H1 (cell line): ENCODE measurements around the gene LAIR2. TPM values are rescaled to one million over a fixed set of nuclear protein-coding genes. Genes with fewer than 3 reads are reported as not detected.
"Not testable (repeated sequence)": the region's sequence is repeated elsewhere in the genome, so short reads cannot be mapped to it uniquely, and the experiment has no call there.

Experiments
- CTCF ChIA-PET: fragments of 300-600 bp; sonication (Branson Sonifier 250); formaldehyde crosslinking; loops from one replicate; lab custom pipeline; 2021; ENCODE audit not compliant: partially characterized antibody; lab: Charles Lee
- POLR2A ChIA-PET: fragments of 300-600 bp; sonication (Branson Sonifier 250); formaldehyde crosslinking; loops from one replicate; lab custom pipeline; 2021; ENCODE audit warnings: inconsistent platforms; ENCODE audit not compliant: partially characterized antibody; lab: Charles Lee
- DNase-seq, 2 experiments: peaks; one replicate each; pipeline versions ENCODE4 v3.0.0 to v3.0.0-alpha.2; 2010 to 2022; ENCODE audit warnings: low spot score in 2 of 2, low read depth in 1 of 2, mixed read lengths in 1 of 2
- FAIRE-seq: peaks from 2 replicates; lab custom pipeline; 2011; peaks lifted over from hg19 to GRCh38; lab: Jason Lieb, UNC
- H2AFZ ChIP-seq: 2 replicates; pipeline ENCODE4 v1.8.1; 2012; ENCODE audit warnings: low read length, inconsistent platforms
- H2AK5ac ChIP-seq: 2 replicates; pipeline ENCODE4 v1.6.1; 2013; ENCODE audit warnings: low read depth, low read length
- H2BK120ac ChIP-seq: replicated peaks from 2 replicates; pipeline ENCODE3; 2013; ENCODE audit warnings: low read depth, low read length, inconsistent platforms
- H2BK12ac ChIP-seq: 2 replicates; pipeline ENCODE4 v1.6.1; 2013; ENCODE audit warnings: low read depth, low read length
- H2BK15ac ChIP-seq: 2 replicates; pipeline ENCODE4 v1.6.1; 2013; ENCODE audit warnings: low read length
- H2BK20ac ChIP-seq: 2 replicates; pipeline ENCODE4 v1.6.1; 2013; ENCODE audit warnings: low read length
- H2BK5ac ChIP-seq: 2 replicates; pipeline ENCODE4 v1.6.1; 2013; ENCODE audit warnings: low read depth, low read length
- H3K14ac ChIP-seq: 2 replicates; pipeline ENCODE4 v1.6.1; 2013; ENCODE audit warnings: inconsistent platforms; ENCODE audit not compliant: insufficient read length
- H3K18ac ChIP-seq: 2 replicates; pipeline ENCODE4 v1.6.1; 2013; ENCODE audit warnings: low read length; ENCODE audit errors: extremely low read depth
- H3K23ac ChIP-seq: 2 replicates; pipeline ENCODE4 v1.6.1; 2013; ENCODE audit warnings: inconsistent platforms; ENCODE audit not compliant: insufficient read length
- H3K23me2 ChIP-seq: 2 replicates; pipeline ENCODE4 v1.6.1; 2013; ENCODE audit warnings: low read depth, low read length
- H3K27ac ChIP-seq: 2 replicates; pipeline ENCODE4 v1.6.1; 2011; ENCODE audit warnings: low read depth, low read length, inconsistent platforms
- H3K27me3 ChIP-seq, 4 experiments: replicated peaks in 1 of 4; 1 replicate in 1 of 4; 2 replicates in 3 of 4; pipeline versions ENCODE4 v1.6.1 to v1.8.1; 2011 to 2013; ENCODE audit warnings: low read length in 3 of 4, mild to moderate bottlenecking in 3 of 4, inconsistent platforms in 2 of 4, mixed read lengths in 2 of 4, moderate library complexity in 1 of 4; ENCODE audit not compliant: control insufficient read depth in 3 of 4, insufficient read depth in 3 of 4; ENCODE audit errors: extremely low read depth in 1 of 4
- H3K36me3 ChIP-seq, 4 experiments: 2 replicates each; pipeline versions ENCODE4 v1.6.1 to v1.8.1; 2011 to 2013; ENCODE audit warnings: mild to moderate bottlenecking in 4 of 4, low read length in 3 of 4, moderate library complexity in 2 of 4, control low read depth in 1 of 4, inconsistent platforms in 1 of 4; ENCODE audit not compliant: insufficient read depth in 4 of 4, control insufficient read depth in 2 of 4
- H3K4ac ChIP-seq: replicated peaks from 2 replicates; pipeline ENCODE3; 2013; ENCODE audit warnings: low read length, low read depth, mixed read lengths, inconsistent platforms; ENCODE audit not compliant: insufficient read length
- H3K4me1 ChIP-seq, 4 experiments: replicated peaks in 1 of 4; 1 replicate in 1 of 4; 2 replicates in 3 of 4; pipeline versions ENCODE4 v1.6.1 to v1.8.1; 2011 to 2013; ENCODE audit warnings: low read length in 3 of 4, inconsistent platforms in 2 of 4, mixed read lengths in 1 of 4; ENCODE audit not compliant: insufficient read depth in 4 of 4, control insufficient read depth in 3 of 4
- H3K4me2 ChIP-seq, 2 experiments: 2 replicates each; pipeline versions ENCODE4 v1.6.1 to v1.8.1; 2011 to 2013; ENCODE audit warnings: low read depth in 2 of 2, low read length in 2 of 2, control low read depth in 1 of 2, inconsistent platforms in 1 of 2, mild to moderate bottlenecking in 1 of 2; ENCODE audit not compliant: insufficient read depth in 1 of 2
- H3K4me3 ChIP-seq, 4 experiments: fragments of 200-600, 300-600 bp in 1 of 4; sonication (generic), shearing (Covaris generic), sonication (Bioruptor Twin) in 1 of 4; 2 replicates each; pipeline versions ENCODE4 v1.5.1 to v1.8.1; 2011 to 2016; ENCODE audit warnings: low read length in 4 of 4, low read depth in 3 of 4, control low read depth in 2 of 4, inconsistent platforms in 2 of 4, mild to moderate bottlenecking in 2 of 4, mixed read lengths in 1 of 4, moderate library complexity in 1 of 4; ENCODE audit not compliant: insufficient read depth in 2 of 4; ENCODE audit errors: extremely low read depth in 1 of 4
- H3K56ac ChIP-seq: replicated peaks from 2 replicates; pipeline ENCODE3; 2013; ENCODE audit warnings: low read depth, mild to moderate bottlenecking, mixed read lengths, low read length, inconsistent platforms; ENCODE audit not compliant: insufficient read length
- H3K79me1 ChIP-seq: 2 replicates; pipeline ENCODE4 v1.6.1; 2013; ENCODE audit warnings: low read depth, low read length, control low read depth
- H3K79me2 ChIP-seq, 2 experiments: 2 replicates each; pipeline versions ENCODE4 v1.6.1 to v1.8.1; 2012 to 2013; ENCODE audit warnings: low read length in 2 of 2, mild to moderate bottlenecking in 2 of 2, inconsistent platforms in 1 of 2; ENCODE audit not compliant: insufficient read depth in 2 of 2, control insufficient read depth in 1 of 2
- H3K9ac ChIP-seq, 4 experiments: replicated peaks in 1 of 4; 1 replicate in 1 of 4; 2 replicates in 3 of 4; pipeline versions ENCODE4 v1.6.1 to v1.8.1; 2011 to 2013; ENCODE audit warnings: low read depth in 3 of 4, low read length in 3 of 4, control low read depth in 2 of 4, mild to moderate bottlenecking in 2 of 4, moderate library complexity in 2 of 4, inconsistent platforms in 1 of 4; ENCODE audit errors: extremely low read depth in 1 of 4
- H3K9me3 ChIP-seq, 2 experiments: 2 replicates each; pipeline versions ENCODE4 v1.6.1 to v1.8.1; 2012 to 2013; ENCODE audit warnings: mild to moderate bottlenecking in 2 of 2, moderate library complexity in 2 of 2, control low read depth in 1 of 2, inconsistent platforms in 1 of 2, low read depth in 1 of 2, low read length in 1 of 2, mixed read lengths in 1 of 2; ENCODE audit not compliant: insufficient read depth in 2 of 2
- H4K20me1 ChIP-seq, 2 experiments: replicated peaks in 1 of 2; 2 replicates each; pipeline versions ENCODE3 to v1.8.1; 2011 to 2013; ENCODE audit warnings: inconsistent platforms in 2 of 2, low read length in 2 of 2, mild to moderate bottlenecking in 1 of 2; ENCODE audit not compliant: insufficient read depth in 2 of 2, control insufficient read depth in 1 of 2
- H4K5ac ChIP-seq: 2 replicates; pipeline ENCODE4 v1.6.1; 2013; ENCODE audit warnings: low read length, low read depth, mixed read lengths, inconsistent platforms; ENCODE audit not compliant: insufficient read length
- H4K8ac ChIP-seq: 2 replicates; pipeline ENCODE4 v1.8.0; 2013; ENCODE audit warnings: mild to moderate bottlenecking, moderate library complexity, low read length, inconsistent platforms; ENCODE audit not compliant: insufficient read depth; ENCODE audit errors: extremely low read depth
- H4K91ac ChIP-seq: replicated peaks from 2 replicates; pipeline ENCODE3; 2013; ENCODE audit warnings: low read length, mixed read lengths, inconsistent platforms; ENCODE audit not compliant: insufficient read length
- WGBS, 2 experiments: shearing (Covaris generic) in 1 of 2; methylation state at CpG; one replicate each; pipeline versions ENCODE4 v1.1.6 to v1.1.7; 2013 to 2015; ENCODE audit warnings: low lambda C conversion rate in 2 of 2, mixed read lengths in 2 of 2, inconsistent platforms in 1 of 2, low coverage in 1 of 2, missing lambda C conversion rate in 1 of 2; ENCODE audit not compliant: insufficient replicate concordance in 2 of 2, insufficient coverage in 1 of 2, insufficient read length in 1 of 2; ENCODE audit errors: extremely low coverage in 1 of 2, missing lambda C conversion rate in 1 of 2; 5-methylcytosine and 5-hydroxymethylcytosine counted together
- polyA plus RNA-seq, 7 experiments: library from polyadenylated mRNA; depleted of rRNA in 3 of 7; stranded (reverse) in 5 of 7; unstranded in 2 of 7; fragments of >200 nt in 5 of 7; fragments of 200-250 nt in 2 of 7; gene quantifications; 1 replicate in 5 of 7; 2 replicates in 1 of 7; 4 replicates in 1 of 7; pipeline versions ENCODE4 v1.2.1 to v1.2.3, GENCODE V29; 2011 to 2013; ENCODE audit warnings: missing spikeins in 2 of 7, mixed read lengths in 2 of 7
- total RNA-seq: library from RNA; stranded (reverse); fragmentation: NEBNext Ultra II Directional; extraction: Animal tissue kit (Norgen Biotek cat#: 25700); gene quantifications from 2 replicates; pipeline ENCODE4 v1.2.1, GENCODE V29; 2021

LAIR2 gene
- total and polyA plus RNA-seq, 2 of the 8 experiments (the other 6 are each of a cell fraction or from before 2014, with no cell fraction given), result not detected

GRCh38 chr19:54495284-54495683 lies 7.3 kb upstream of the LAIR2 start:
- H3K56ac ChIP-seq, H3K36me3 ChIP-seq, FAIRE-seq, H3K79me1 ChIP-seq, H2BK12ac ChIP-seq, H2BK5ac ChIP-seq, H3K4me2 ChIP-seq, H3K79me2 ChIP-seq, H3K27me3 ChIP-seq, H3K27ac ChIP-seq, H2BK120ac ChIP-seq, H4K5ac ChIP-seq, H2BK20ac ChIP-seq, POLR2A ChIA-PET, H3K23ac ChIP-seq, DNase-seq, H3K4ac ChIP-seq, H3K9ac ChIP-seq, H3K4me3 ChIP-seq, H3K4me1 ChIP-seq, H4K91ac ChIP-seq, H4K20me1 ChIP-seq, H2BK15ac ChIP-seq, H2AFZ ChIP-seq, H3K23me2 ChIP-seq, H4K8ac ChIP-seq, H3K18ac ChIP-seq, H3K14ac ChIP-seq, H2AK5ac ChIP-seq: not testable (repeated sequence)
- CTCF ChIA-PET, result interaction anchor here (0.5 to 1.7 kb wide), 3 partner anchors 14 to 387 kb away, joined by 3 to 5 read pairs (median 5); no protein-coding TSS in a partner anchor
- H3K9me3 ChIP-seq, result peaks cover 32 to 76% of the 10 kb centered on the region in 2 experiments
- 74% methylated on average over 5 of the region's 5 CpGs; no CpG with 5 or more reads in 1 of the 2 experiments for WGBS, 2 experiments

DNA sequence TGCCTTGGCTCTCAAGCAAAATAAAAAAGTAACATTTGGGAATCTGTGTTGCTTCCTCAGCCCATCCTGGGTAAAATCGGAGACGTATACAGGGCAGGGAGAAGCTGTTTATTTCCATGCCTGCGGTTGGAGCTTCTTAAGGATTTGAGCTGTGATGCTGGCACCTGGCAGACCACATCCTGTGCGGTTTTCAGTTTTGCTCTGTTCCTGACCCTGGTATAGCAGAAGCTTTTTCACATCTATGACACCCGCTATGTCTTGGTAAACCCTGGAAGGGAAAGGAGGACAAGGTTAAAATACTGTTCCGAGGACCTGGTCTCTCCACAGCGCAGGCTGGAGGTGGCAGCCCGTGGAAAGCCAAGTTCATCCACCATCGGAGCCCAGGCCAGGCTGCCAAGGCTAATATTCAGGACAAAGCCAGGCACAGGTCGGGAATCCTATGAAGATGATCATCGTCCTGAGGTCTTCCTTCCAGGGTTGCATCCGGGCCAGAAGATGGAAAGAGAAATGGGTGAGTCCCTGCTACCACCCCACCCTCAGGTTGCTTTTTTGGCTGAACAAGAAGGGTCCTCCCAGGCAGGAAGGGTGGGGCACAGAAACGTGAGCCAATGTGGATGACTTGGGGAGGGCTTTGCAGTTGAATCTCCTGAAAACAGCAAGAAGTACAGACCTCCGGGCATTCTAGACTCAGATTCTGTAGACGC lies 4.7 kb upstream of the LAIR2 start:
- H3K18ac ChIP-seq, H2AK5ac ChIP-seq, H2AFZ ChIP-seq, H3K36me3 ChIP-seq, H3K79me2 ChIP-seq, H3K14ac ChIP-seq, H3K23me2 ChIP-seq, DNase-seq, FAIRE-seq, H3K9ac ChIP-seq, H3K4ac ChIP-seq, H2BK15ac ChIP-seq, H3K4me3 ChIP-seq, H4K5ac ChIP-seq, H2BK20ac ChIP-seq, H3K56ac ChIP-seq, H2BK12ac ChIP-seq, H4K91ac ChIP-seq, H4K8ac ChIP-seq, CTCF ChIA-PET, H2BK5ac ChIP-seq, H3K27me3 ChIP-seq, H3K4me1 ChIP-seq, H3K4me2 ChIP-seq, H4K20me1 ChIP-seq, H2BK120ac ChIP-seq, POLR2A ChIA-PET, H3K79me1 ChIP-seq, H3K27ac ChIP-seq, H3K23ac ChIP-seq: not testable (repeated sequence)
- 74% methylated on average over 7 of the region's 15 CpGs; no CpG with 5 or more reads in 1 of the 2 experiments for WGBS, 2 experiments
- H3K9me3 ChIP-seq, result peaks cover 30 to 74% of the 10 kb centered on the region in 2 experiments
